AG04449 (cell line): ENCODE measurements around the gene FRMD1.
A peak's percentile ranks its signal among the peaks of the same experiment; 100 is the strongest.

Experiments
- CTCF ChIA-PET: fragments of 350-600 bp; formaldehyde crosslinking; extraction: SDS; loops from one replicate; lab custom pipeline; 2021; ENCODE audit warnings: antibody characterized with exemption; lab: Yijun Ruan, JAX
- POLR2A ChIA-PET: fragments of 400-600, 350-600 bp; formaldehyde crosslinking; extraction: SDS; loops from one replicate; lab custom pipeline; 2020; ENCODE audit warnings: antibody characterized with exemption, inconsistent platforms; lab: Yijun Ruan, JAX
- DNase-seq: peaks from one replicate; pipeline ENCODE4 v3.0.0-alpha.2; 2010; ENCODE audit warnings: low read depth, low spot score
- H3K4me3 ChIP-seq: 2 replicates; pipeline ENCODE4 v1.5.1; 2011; ENCODE audit warnings: low read depth, mild to moderate bottlenecking, control low read depth, low read length
- CTCF ChIP-seq: IDR thresholded peaks from one replicate; pipeline ENCODE4 v1.5.1; 2011; ENCODE audit warnings: mild to moderate bottlenecking, moderate library complexity, low read length, control low read depth, inconsistent platforms; ENCODE audit not compliant: insufficient read depth; ENCODE audit errors: missing control alignments

FRMD1 gene

GRCh38 chr6:168089186-168090063, 10.4 kb upstream of the FRMD1 start:
- no peak overlapping the region for H3K4me3 ChIP-seq
- CTCF ChIA-PET, result no interaction called here
- no peak for DNase-seq
- POLR2A ChIA-PET, result no interaction called here
- no peak for TF ChIP-seq CTCF

- CTCF ChIA-PET, result no interaction called here
These were observed 9.4 kb upstream of the FRMD1 start for GRCh38 chr6:168088161-168089053.

GRCh38 chr6:168087436-168088160, 8.6 kb upstream of the FRMD1 start:
- ChIA-PET CTCF (no interaction called here), POLR2A (no interaction called here)
- no peak for TF ChIP-seq CTCF
- DNase-seq, result no peak
- no peak overlapping the region for H3K4me3 ChIP-seq

More at GRCh38 chr6:168088161-168089053, 9.4 kb upstream of the FRMD1 start:
- H3K4me3 ChIP-seq, result no peak overlapping the region
- DNase-seq, result peak; percentile 16
- no peak for TF ChIP-seq CTCF
- POLR2A ChIA-PET, result no interaction called here

- DNase-seq, result no peak
- CTCF ChIA-PET, result no interaction called here
- no peak overlapping the region for H3K4me3 ChIP-seq
- no peak for TF ChIP-seq CTCF
- POLR2A ChIA-PET, result no interaction called here
These were observed 7.6 kb upstream of the FRMD1 start for GRCh38 chr6:168086616-168087015.

GRCh38 chr6:168086066-168086465, 7.1 kb upstream of the FRMD1 start:
- CTCF ChIA-PET, result no interaction called here
- DNase-seq, result no peak
- no peak overlapping the region for H3K4me3 ChIP-seq
- no peak for TF ChIP-seq CTCF
- POLR2A ChIA-PET, result no interaction called here
